ENCODE results near the gene SRMS.
A peak's percentile ranks its signal among the peaks of the same experiment; 100 is the strongest.
"Not testable (repeated sequence)": the region's sequence is repeated elsewhere in the genome, so short reads cannot be mapped to it uniquely, and the experiment has no call there.

The SRMS gene

GRCh38 chr20:63579017-63579694 is 31.6 kb upstream of the SRMS start:
- no peak overlapping the region for H3K4me3 ChIP-seq (ENCODE audit: low read depth, low read length)

- H3K4me3 ChIP-seq (ENCODE audit: low read depth, low read length) = no peak overlapping the region
Measured at GRCh38 chr20:63578224-63579016, 30.9 kb upstream of the SRMS start.

GRCh38 chr20:63577317-63577894 is 29.9 kb upstream of the SRMS start:
- H3K4me3 ChIP-seq (ENCODE audit: low read depth, low read length) = no peak overlapping the region

- no peak overlapping the region for H3K4me3 ChIP-seq (ENCODE audit: low read depth, low read length)
Measured at GRCh38 chr20:63576311-63576710, 28.8 kb upstream of the SRMS start.

- no peak overlapping the region for H3K4me3 ChIP-seq (ENCODE audit: low read depth, low read length)
Measured at GRCh38 chr20:63574829-63575743, 27.5 kb upstream of the SRMS start.

- H3K4me3 ChIP-seq (ENCODE audit: low read depth, low read length) = peak within 1 kb of the TSS; percentile 54
Measured at GRCh38 chr20:63574156-63574828, 26.7 kb upstream of the SRMS start, which contains the start of gene HELZ2. HELZ2 (minus strand) TSS chr20:63574239; CDS start chr20:63572385, 1,854 bp downstream.

GRCh38 chr20:63573647-63574131 is 26.1 kb upstream of the SRMS start:
- peak overlapping the region; percentile 54 for H3K4me3 ChIP-seq (ENCODE audit: low read depth, low read length)

GRCh38 chr20:63572788-63573646 is 25.5 kb upstream of the SRMS start:
- peak overlapping the region; percentile 54 for H3K4me3 ChIP-seq (ENCODE audit: low read depth, low read length)

- H3K4me3 ChIP-seq (ENCODE audit: low read depth, low read length) = no peak overlapping the region
Measured at GRCh38 chr20:63572071-63572787, 24.7 kb upstream of the SRMS start.

GRCh38 chr20:63571087-63571478 is 23.5 kb upstream of the SRMS start:
- not testable (repeated sequence) for H3K4me3 ChIP-seq (ENCODE audit: low read depth, low read length)

GRCh38 chr20:63570281-63571086 is 22.9 kb upstream of the SRMS start:
- no peak overlapping the region for H3K4me3 ChIP-seq (ENCODE audit: low read depth, low read length)

- no peak overlapping the region for H3K4me3 ChIP-seq (ENCODE audit: low read depth, low read length)
Measured at GRCh38 chr20:63568986-63569949, 21.7 kb upstream of the SRMS start.

- no peak overlapping the region for H3K4me3 ChIP-seq (ENCODE audit: low read depth, low read length)
Measured at GRCh38 chr20:63568170-63568981, 20.8 kb upstream of the SRMS start.

- no peak overlapping the region for H3K4me3 ChIP-seq (ENCODE audit: low read depth, low read length)
Measured at GRCh38 chr20:63567386-63568169, 20.0 kb upstream of the SRMS start.

- no peak overlapping the region for H3K4me3 ChIP-seq (ENCODE audit: low read depth, low read length)
Measured at GRCh38 chr20:63567136-63567385, 19.5 kb upstream of the SRMS start.
